H9 (cell line): ENCODE results near the gene OMP. TPM values are rescaled to one million over a fixed set of nuclear protein-coding genes. Genes with fewer than 3 reads are reported as not detected.

ENCODE experiments used
- DNase-seq: peaks from one replicate; pipeline ENCODE4 v3.0.0-alpha.2; 2017
- H2AFZ ChIP-seq: one replicate; pipeline ENCODE4 v1.6.1; 2013; ENCODE audit warnings: mild to moderate bottlenecking, low read length, control low read depth, moderate library complexity
- H2AK5ac ChIP-seq: 2 replicates; pipeline ENCODE4 v1.6.1; 2013; ENCODE audit warnings: low read length, control low read depth, mixed read lengths; ENCODE audit not compliant: insufficient read length
- H2BK120ac ChIP-seq: one replicate; pipeline ENCODE4 v1.6.1; 2013; ENCODE audit warnings: low read depth, mild to moderate bottlenecking, low read length, control low read depth, inconsistent platforms; ENCODE audit not compliant: poor library complexity, severe bottlenecking
- H2BK12ac ChIP-seq: 2 replicates; pipeline ENCODE4 v1.6.1; 2013; ENCODE audit warnings: low read length, control low read depth, mixed read lengths, low read depth; ENCODE audit not compliant: insufficient read length
- H2BK15ac ChIP-seq: 2 replicates; pipeline ENCODE4 v1.6.1; 2013; ENCODE audit warnings: low read depth, low read length, control low read depth
- H2BK20ac ChIP-seq: one replicate; pipeline ENCODE4 v1.6.1; 2013; ENCODE audit warnings: low read depth, mild to moderate bottlenecking, low read length, control low read depth, inconsistent platforms; ENCODE audit not compliant: poor library complexity, severe bottlenecking
- H2BK5ac ChIP-seq: 2 replicates; pipeline ENCODE4 v1.6.1; 2013; ENCODE audit warnings: low read length, control low read depth, mixed read lengths; ENCODE audit not compliant: insufficient read length
- H3K14ac ChIP-seq: 2 replicates; pipeline ENCODE4 v1.6.1; 2013; ENCODE audit warnings: low read length, control low read depth; ENCODE audit not compliant: insufficient read depth
- H3K18ac ChIP-seq: 2 replicates; pipeline ENCODE4 v1.6.1; 2013; ENCODE audit warnings: low read depth, mild to moderate bottlenecking, mixed read lengths, low read length, control low read depth; ENCODE audit not compliant: insufficient read length
- H3K23ac ChIP-seq: 2 replicates; pipeline ENCODE4 v1.6.1; 2013; ENCODE audit warnings: low read length, control low read depth, mixed read lengths, low read depth; ENCODE audit not compliant: insufficient read length
- H3K23me2 ChIP-seq: 2 replicates; pipeline ENCODE4 v1.6.1; 2013; ENCODE audit warnings: low read depth, mild to moderate bottlenecking, mixed read lengths, low read length, control low read depth; ENCODE audit not compliant: insufficient read length, poor library complexity, severe bottlenecking
- H3K27ac ChIP-seq: 2 replicates; pipeline ENCODE4 v1.5.1; 2013; ENCODE audit warnings: low read length, control low read depth, mixed read lengths, low read depth; ENCODE audit not compliant: insufficient read length
- H3K27me3 ChIP-seq: 2 replicates; pipeline ENCODE4 v1.6.1; 2013; ENCODE audit warnings: low read length, control low read depth, inconsistent platforms; ENCODE audit not compliant: insufficient read depth
- H3K4ac ChIP-seq: 2 replicates; pipeline ENCODE4 v1.6.1; 2013; ENCODE audit warnings: low read depth, mild to moderate bottlenecking, control low read depth, inconsistent platforms, low read length, moderate library complexity
- H3K4me1 ChIP-seq: 2 replicates; pipeline ENCODE4 v1.6.1; 2013; ENCODE audit warnings: low read length, control low read depth, inconsistent platforms; ENCODE audit not compliant: insufficient read depth
- H3K4me2 ChIP-seq: 2 replicates; pipeline ENCODE4 v1.6.1; 2013; ENCODE audit warnings: low read length, control low read depth, mixed read lengths; ENCODE audit not compliant: insufficient read length, insufficient read depth
- H3K56ac ChIP-seq: 2 replicates; pipeline ENCODE4 v1.6.1; 2013; ENCODE audit warnings: low read depth, mild to moderate bottlenecking, mixed read lengths, low read length, control low read depth; ENCODE audit not compliant: insufficient read length
- H3K79me1 ChIP-seq: 2 replicates; pipeline ENCODE4 v1.6.1; 2013; ENCODE audit warnings: low read depth, mild to moderate bottlenecking, moderate library complexity, low read length, control low read depth, inconsistent platforms; ENCODE audit not compliant: insufficient read depth, poor library complexity, severe bottlenecking
- H3K79me2 ChIP-seq: 2 replicates; pipeline ENCODE4 v1.6.1; 2013; ENCODE audit warnings: low read length, control low read depth, inconsistent platforms; ENCODE audit not compliant: insufficient read depth
- H3K9ac ChIP-seq: 2 replicates; pipeline ENCODE4 v1.6.1; 2013; ENCODE audit warnings: low read length, control low read depth, mixed read lengths; ENCODE audit not compliant: insufficient read length; ENCODE audit errors: extremely low read depth
- H3K9me3 ChIP-seq: one replicate; pipeline ENCODE4 v1.6.1; 2013; ENCODE audit warnings: low read depth, low read length, inconsistent platforms; ENCODE audit not compliant: control insufficient read depth
- H3T11ph ChIP-seq: one replicate; pipeline ENCODE4 v1.6.1; 2013; ENCODE audit warnings: mild to moderate bottlenecking, low read length, control low read depth, inconsistent platforms
- H4K20me1 ChIP-seq: one replicate; pipeline ENCODE4 v1.6.1; 2013; ENCODE audit not compliant: control insufficient read depth, insufficient read length, insufficient read depth
- H4K5ac ChIP-seq: 2 replicates; pipeline ENCODE4 v1.6.1; 2013; ENCODE audit warnings: low read depth, mild to moderate bottlenecking, mixed read lengths, low read length, control low read depth; ENCODE audit not compliant: insufficient read length
- H4K8ac ChIP-seq: replicated peaks from 2 replicates; pipeline ENCODE4 v1.6.1; 2013; ENCODE audit warnings: low read length, control low read depth, mixed read lengths, low read depth; ENCODE audit not compliant: insufficient read length
- H4K91ac ChIP-seq: 2 replicates; pipeline ENCODE4 v1.6.1; 2013; ENCODE audit warnings: low read depth, mild to moderate bottlenecking, moderate library complexity, mixed read lengths, low read length, control low read depth; ENCODE audit not compliant: insufficient read length
- H3K27ac Mint-ChIP-seq, 3 experiments: 2 replicates in 2 of 3; 3 replicates in 1 of 3; pipeline ENCODE4 v1.8.0; 2020 to 2021; ENCODE audit warnings: mixed read lengths in 3 of 3, mild to moderate bottlenecking in 1 of 3, moderate library complexity in 1 of 3
- H3K27me3 Mint-ChIP-seq: 2 replicates; pipeline ENCODE4 v1.8.0; 2021; ENCODE audit warnings: low read depth, mild to moderate bottlenecking, moderate library complexity, mixed read lengths
- H3K36me3 Mint-ChIP-seq, 3 experiments: 2 replicates in 2 of 3; 3 replicates in 1 of 3; pipeline ENCODE4 v1.8.0; 2020 to 2021; ENCODE audit warnings: low read depth in 3 of 3, mixed read lengths in 3 of 3; ENCODE audit not compliant: insufficient read depth in 1 of 3
- H3K4me1 Mint-ChIP-seq, 2 experiments: 2 replicates each; pipeline ENCODE4 v1.8.0; 2020; ENCODE audit warnings: mixed read lengths in 2 of 2
- H3K4me3 Mint-ChIP-seq, 2 experiments: 2 replicates in 1 of 2; 3 replicates in 1 of 2; pipeline ENCODE4 v1.8.0; 2020 to 2021; ENCODE audit warnings: mild to moderate bottlenecking in 2 of 2, mixed read lengths in 2 of 2, moderate library complexity in 1 of 2
- H3K9me3 Mint-ChIP-seq, 2 experiments: 2 replicates in 1 of 2; 3 replicates in 1 of 2; pipeline ENCODE4 v1.8.0; 2020; ENCODE audit warnings: mild to moderate bottlenecking in 2 of 2, mixed read lengths in 2 of 2, moderate library complexity in 1 of 2
- WGBS: extraction: QIAGEN DNeasy Blood & Tissue Kit; methylation state at CpG from one replicate; pipeline ENCODE4 v1.1.7; 2013; ENCODE audit warnings: missing lambda C conversion rate, low lambda C conversion rate, mixed read lengths; ENCODE audit not compliant: insufficient read length; ENCODE audit errors: extremely low coverage; 5-methylcytosine and 5-hydroxymethylcytosine counted together
- total RNA-seq: library from RNA; stranded (reverse); gene quantifications from 2 replicates; pipeline ENCODE4 v1.2.1, GENCODE V29; 2021
- TF ChIP-seq, protein P1 (sequence below): fragments of 200-600 bp; sonication (generic); conservative IDR thresholded peaks from 3 replicates; pipeline ENCODE4 v1.8.0; 2021; ENCODE audit warnings: antibody characterized with exemption, mild to moderate bottlenecking

The OMP gene
- total RNA-seq, 1 experiment from 2014 or later: not detected

DNA sequence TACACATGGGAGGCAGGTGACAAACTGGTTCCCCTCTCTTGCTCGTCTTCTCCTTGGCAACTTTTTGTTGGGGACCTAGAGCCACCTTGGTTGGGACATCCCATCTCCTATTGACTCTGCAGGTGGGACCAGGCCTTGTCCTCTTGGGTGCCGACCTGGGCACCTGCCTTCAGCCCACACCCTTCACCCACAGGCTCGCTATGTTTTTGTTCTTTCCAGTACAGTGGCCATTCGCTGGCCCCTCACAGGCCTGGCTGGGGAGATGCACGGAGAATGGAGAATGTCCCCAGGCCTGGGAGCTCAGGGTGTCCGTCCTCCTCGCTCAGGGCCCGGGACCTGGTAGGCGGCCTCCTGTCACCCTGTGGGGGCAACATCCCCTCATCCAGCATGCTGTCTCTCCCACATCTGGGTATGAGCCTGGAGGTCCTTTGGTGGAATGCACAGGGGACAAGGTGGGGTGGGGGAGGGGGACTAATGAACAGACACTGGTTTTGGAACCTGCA is 14.9 kb upstream of the OMP start:
- H3T11ph ChIP-seq: no peak overlapping the region
- no peak for DNase-seq
- H2AFZ ChIP-seq: no peak overlapping the region
- no peak overlapping the region for H3K4me2 ChIP-seq
- H2BK120ac ChIP-seq: no peak overlapping the region
- no peak overlapping the region for H3K23ac ChIP-seq
- no peak overlapping the region for H2BK20ac ChIP-seq
- H4K8ac ChIP-seq: no peak overlapping the region
- no peaks in the 10 kb centered on the region for H3K79me1 ChIP-seq
- no peak overlapping the region for H3K4ac ChIP-seq
- H3K4me1 Mint-ChIP-seq: peaks cover 6 to 10% of the 10 kb centered on the region in 2 experiments
- H2BK5ac ChIP-seq: no peak overlapping the region
- no peak overlapping the region for H3K4me3 Mint-ChIP-seq
- H3K56ac ChIP-seq: no peak overlapping the region
- H2BK15ac ChIP-seq: no peak overlapping the region
- H3K23me2 ChIP-seq: no peaks in the 10 kb centered on the region
- H3K79me2 ChIP-seq: no peaks in the 10 kb centered on the region
- no peaks in the 10 kb centered on the region; a peak in 2 of 7 replicates for H3K36me3 Mint-ChIP-seq
- H4K20me1 ChIP-seq: no peaks in the 10 kb centered on the region
- H3K4me1 ChIP-seq: no peaks in the 10 kb centered on the region
- TF ChIP-seq, protein P1, sequence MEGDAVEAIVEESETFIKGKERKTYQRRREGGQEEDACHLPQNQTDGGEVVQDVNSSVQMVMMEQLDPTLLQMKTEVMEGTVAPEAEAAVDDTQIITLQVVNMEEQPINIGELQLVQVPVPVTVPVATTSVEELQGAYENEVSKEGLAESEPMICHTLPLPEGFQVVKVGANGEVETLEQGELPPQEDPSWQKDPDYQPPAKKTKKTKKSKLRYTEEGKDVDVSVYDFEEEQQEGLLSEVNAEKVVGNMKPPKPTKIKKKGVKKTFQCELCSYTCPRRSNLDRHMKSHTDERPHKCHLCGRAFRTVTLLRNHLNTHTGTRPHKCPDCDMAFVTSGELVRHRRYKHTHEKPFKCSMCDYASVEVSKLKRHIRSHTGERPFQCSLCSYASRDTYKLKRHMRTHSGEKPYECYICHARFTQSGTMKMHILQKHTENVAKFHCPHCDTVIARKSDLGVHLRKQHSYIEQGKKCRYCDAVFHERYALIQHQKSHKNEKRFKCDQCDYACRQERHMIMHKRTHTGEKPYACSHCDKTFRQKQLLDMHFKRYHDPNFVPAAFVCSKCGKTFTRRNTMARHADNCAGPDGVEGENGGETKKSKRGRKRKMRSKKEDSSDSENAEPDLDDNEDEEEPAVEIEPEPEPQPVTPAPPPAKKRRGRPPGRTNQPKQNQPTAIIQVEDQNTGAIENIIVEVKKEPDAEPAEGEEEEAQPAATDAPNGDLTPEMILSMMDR: no peak
- H3K27ac ChIP-seq: no peak overlapping the region
- H4K91ac ChIP-seq: no peak overlapping the region
- no peak overlapping the region for H2AK5ac ChIP-seq
- no peak overlapping the region; a peak in 2 of 7 replicates for H3K27ac Mint-ChIP-seq
- H3K9me3 ChIP-seq: no peaks in the 10 kb centered on the region
- H2BK12ac ChIP-seq: no peak overlapping the region
- H4K5ac ChIP-seq: no peak overlapping the region
- no CpG with 5 or more reads among the region's 9 CpGs for WGBS
- no peak overlapping the region for H3K14ac ChIP-seq
- H3K27me3 Mint-ChIP-seq: no peaks in the 10 kb centered on the region
- no peaks in the 10 kb centered on the region for H3K9me3 Mint-ChIP-seq
- no peak overlapping the region for H3K18ac ChIP-seq
- H3K27me3 ChIP-seq: no peaks in the 10 kb centered on the region
- no peak overlapping the region for H3K9ac ChIP-seq
